Gastroesophageal sphincter (tissue), 4 donors: Measurements from ENCODE around the gene KAT7. TPM values are rescaled to one million over a fixed set of nuclear protein-coding genes. Genes with fewer than 3 reads are reported as not detected.

Source experiments
- ATAC-seq: fragments of 150-250 bp; one replicate; pipeline ENCODE4 v1.9.1; 2016; ENCODE audit warnings: mild to moderate bottlenecking, moderate library complexity
- H3K27ac ChIP-seq, 4 donors: fragments of 200-600 bp; sonication (generic) in 3 of 4; 1 replicate in 3 of 4; 2 replicates in 1 of 4; pipeline ENCODE4 v1.5.1; 2016 to 2019
- H3K27me3 ChIP-seq: fragments of 200-600 bp; sonication (generic); one replicate; pipeline ENCODE4 v1.5.1; 2019
- H3K36me3 ChIP-seq, 2 donors: fragments of 200-600 bp; sonication (generic); one replicate each; pipeline ENCODE4 v1.5.1; 2019; ENCODE audit warnings: control low read depth in 1 of 2
- H3K4me1 ChIP-seq, 3 donors: fragments of 200-600 bp; sonication (generic); 1 replicate in 2 of 3; 2 replicates in 1 of 3; pipeline ENCODE4 v1.5.1; 2016 to 2019; ENCODE audit warnings: control low read depth in 2 of 3
- H3K4me3 ChIP-seq, 2 donors: fragments of 200-600 bp; sonication (generic); one replicate each; pipeline ENCODE4 v1.5.1; 2019; ENCODE audit warnings: mild to moderate bottlenecking in 1 of 2, moderate library complexity in 1 of 2
- H3K9me3 ChIP-seq, 3 donors: fragments of 200-600 bp; sonication (generic); one replicate each; pipeline ENCODE4 v1.5.1; 2017 to 2019; ENCODE audit warnings: control low read depth in 2 of 3
- EP300 ChIP-seq: sonication (generic); formaldehyde crosslinking; IDR thresholded peaks from one replicate; pipeline ENCODE4 v1.6.1; 2017; ENCODE audit warnings: antibody characterized with exemption, mild to moderate bottlenecking
- POLR2A ChIP-seq, 2 donors: fragments of 450-650 bp; IDR thresholded peaks; one replicate each; pipeline ENCODE4 v1.6.1; 2017; ENCODE audit warnings: antibody characterized with exemption in 2 of 2, mild to moderate bottlenecking in 2 of 2, moderate library complexity in 1 of 2
- POLR2AphosphoS5 ChIP-seq: sonication (generic); formaldehyde crosslinking; IDR thresholded peaks from one replicate; pipeline ENCODE4 v1.6.1; 2017; ENCODE audit warnings: antibody characterized with exemption
- WGBS, 2 donors: methylation state at CpG; one replicate each; pipeline ENCODE4 v1.1.5; 2018; ENCODE audit warnings: low coverage in 1 of 2; 5-methylcytosine and 5-hydroxymethylcytosine counted together
- total RNA-seq, 4 donors: library from RNA; depleted of rRNA; stranded (reverse); fragments of >200 nt; gene quantifications; one replicate each; pipeline ENCODE4 v1.1.0, GENCODE V29; 2016
- TF ChIP-seq, protein P1 (sequence below), 4 experiments: fragments of 200-600 bp in 2 of 4; fragments of 450-650 bp in 2 of 4; sonication (generic) in 1 of 4; IDR thresholded peaks; one replicate each; pipeline ENCODE4 v1.5.1; 2017 to 2019; ENCODE audit warnings: antibody characterized with exemption in 4 of 4, mild to moderate bottlenecking in 2 of 4, moderate library complexity in 2 of 4

The KAT7 gene
- total RNA-seq, 4 donors from 2014 or later = 37.7 to 54.1 (median 46.1) TPM

DNA sequence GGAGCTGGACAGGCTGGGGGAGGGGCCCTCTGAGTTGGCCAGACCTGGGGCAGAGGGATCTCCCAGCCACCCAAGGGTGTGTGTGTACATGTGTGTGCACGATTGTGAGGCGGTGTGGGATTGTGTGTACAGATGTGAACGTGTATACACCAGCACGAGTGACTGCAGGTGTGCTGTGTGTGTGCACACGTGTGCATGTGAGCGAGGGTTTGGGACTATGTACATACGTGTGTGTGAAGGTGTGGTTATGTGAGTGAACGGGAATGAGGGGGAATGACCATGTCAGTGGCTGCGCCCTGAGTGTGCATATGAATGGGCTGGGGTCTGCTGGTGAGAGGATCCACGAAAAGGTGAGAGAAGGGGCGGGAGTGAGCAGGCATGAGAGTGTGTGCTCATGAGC, 81.8 kb downstream of the KAT7 start:
- ATAC-seq = no peak
- Histone ChIP-seq H3K4me3 (no peak overlapping the region), H3K9me3 (no peaks in the 10 kb centered on the region), H3K36me3 (no peaks in the 10 kb centered on the region), H3K4me1 (no peaks in the 10 kb centered on the region), H3K27me3 (peaks cover 44% of the 10 kb centered on the region), H3K27ac (no peak overlapping the region)
- WGBS, 2 donors = 82 to 90% methylated on average over 8 to 11 of the region's 11 CpGs
- TF ChIP-seq POLR2A (IDR thresholded peaks at IDR 0.05) (no peak), EP300 (no peak), POLR2AphosphoS5 (no peak)
- TF ChIP-seq, protein P1, sequence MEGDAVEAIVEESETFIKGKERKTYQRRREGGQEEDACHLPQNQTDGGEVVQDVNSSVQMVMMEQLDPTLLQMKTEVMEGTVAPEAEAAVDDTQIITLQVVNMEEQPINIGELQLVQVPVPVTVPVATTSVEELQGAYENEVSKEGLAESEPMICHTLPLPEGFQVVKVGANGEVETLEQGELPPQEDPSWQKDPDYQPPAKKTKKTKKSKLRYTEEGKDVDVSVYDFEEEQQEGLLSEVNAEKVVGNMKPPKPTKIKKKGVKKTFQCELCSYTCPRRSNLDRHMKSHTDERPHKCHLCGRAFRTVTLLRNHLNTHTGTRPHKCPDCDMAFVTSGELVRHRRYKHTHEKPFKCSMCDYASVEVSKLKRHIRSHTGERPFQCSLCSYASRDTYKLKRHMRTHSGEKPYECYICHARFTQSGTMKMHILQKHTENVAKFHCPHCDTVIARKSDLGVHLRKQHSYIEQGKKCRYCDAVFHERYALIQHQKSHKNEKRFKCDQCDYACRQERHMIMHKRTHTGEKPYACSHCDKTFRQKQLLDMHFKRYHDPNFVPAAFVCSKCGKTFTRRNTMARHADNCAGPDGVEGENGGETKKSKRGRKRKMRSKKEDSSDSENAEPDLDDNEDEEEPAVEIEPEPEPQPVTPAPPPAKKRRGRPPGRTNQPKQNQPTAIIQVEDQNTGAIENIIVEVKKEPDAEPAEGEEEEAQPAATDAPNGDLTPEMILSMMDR (IDR thresholded peaks at IDR 0.05) = no peak

- ATAC-seq = no peak
- 68 to 73% methylated on average over 2 to 3 of the region's 7 CpGs for WGBS, 2 donors
- TF ChIP-seq EP300 (no peak), POLR2AphosphoS5 (no peak), POLR2A (IDR thresholded peaks at IDR 0.05) (no peak)
- TF ChIP-seq, protein P1 (IDR thresholded peaks at IDR 0.05) = no peak
- H3K4me1 ChIP-seq = no peaks in the 10 kb centered on the region
- no peaks in the 10 kb centered on the region for H3K36me3 ChIP-seq
- peaks cover 50% of the 10 kb centered on the region for H3K27me3 ChIP-seq
- no peak overlapping the region for H3K27ac ChIP-seq
- H3K9me3 ChIP-seq = no peaks in the 10 kb centered on the region
- H3K4me3 ChIP-seq = no peak overlapping the region
These were observed 82.7 kb downstream of the KAT7 start for GRCh38 chr17:49871211-49871610.

DNA sequence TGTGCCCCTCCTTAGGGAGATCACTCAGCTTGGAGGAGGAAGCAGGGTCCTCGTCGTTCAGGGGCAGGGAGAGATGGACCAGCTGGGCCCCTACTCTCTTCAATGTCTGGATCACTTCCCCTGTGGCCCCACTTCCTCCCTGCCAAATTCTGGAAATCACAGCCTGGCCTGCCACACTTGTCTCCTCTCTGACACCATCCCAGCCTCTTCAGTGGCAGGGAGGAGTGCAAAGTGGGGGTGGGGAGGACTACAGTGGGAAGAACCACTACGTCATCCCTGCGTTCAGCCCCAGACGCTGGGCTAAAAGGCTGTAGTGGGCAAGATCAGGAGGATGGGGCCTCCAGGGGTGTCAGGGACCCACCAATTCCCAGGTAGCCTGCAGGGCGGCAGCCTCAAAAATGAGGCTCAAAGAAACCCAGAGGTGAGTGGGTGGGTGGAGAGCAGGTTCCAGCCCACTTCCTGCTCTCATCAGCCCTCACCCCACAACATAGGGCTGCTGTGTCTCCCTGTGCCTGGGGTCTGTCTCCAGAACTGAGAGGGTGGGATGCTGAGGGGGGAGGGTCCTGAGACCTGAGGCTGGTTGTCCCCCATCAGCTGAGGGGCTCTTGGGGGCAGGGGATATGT, 84.4 kb downstream of the KAT7 start:
- Histone ChIP-seq H3K4me1 (no peaks in the 10 kb centered on the region), H3K4me3 (no peak overlapping the region), H3K27me3 (peaks cover 54% of the 10 kb centered on the region), H3K36me3 (no peaks in the 10 kb centered on the region), H3K9me3 (no peaks in the 10 kb centered on the region), H3K27ac (no peak overlapping the region)
- no peak for ATAC-seq
- WGBS, 2 donors = no CpG with 5 or more reads among the region's 6 CpGs
- no peak for TF ChIP-seq EP300
- TF ChIP-seq POLR2A (IDR thresholded peaks at IDR 0.05) = no peak
- TF ChIP-seq, protein P1 (IDR thresholded peaks at IDR 0.05) = no peak
- no peak for TF ChIP-seq POLR2AphosphoS5

GRCh38 chr17:49873466-49873865, 85.0 kb downstream of the KAT7 start:
- Histone ChIP-seq H3K27me3 (peaks cover 59% of the 10 kb centered on the region), H3K4me3 (no peak overlapping the region), H3K4me1 (no peaks in the 10 kb centered on the region), H3K27ac (no peak overlapping the region), H3K9me3 (no peaks in the 10 kb centered on the region), H3K36me3 (no peaks in the 10 kb centered on the region)
- TF ChIP-seq POLR2A (IDR thresholded peaks at IDR 0.05) = no peak
- TF ChIP-seq EP300 = no peak
- 63 to 100% methylated on average over 1 to 4 of the region's 6 CpGs for WGBS, 2 donors
- no peak for ATAC-seq

DNA sequence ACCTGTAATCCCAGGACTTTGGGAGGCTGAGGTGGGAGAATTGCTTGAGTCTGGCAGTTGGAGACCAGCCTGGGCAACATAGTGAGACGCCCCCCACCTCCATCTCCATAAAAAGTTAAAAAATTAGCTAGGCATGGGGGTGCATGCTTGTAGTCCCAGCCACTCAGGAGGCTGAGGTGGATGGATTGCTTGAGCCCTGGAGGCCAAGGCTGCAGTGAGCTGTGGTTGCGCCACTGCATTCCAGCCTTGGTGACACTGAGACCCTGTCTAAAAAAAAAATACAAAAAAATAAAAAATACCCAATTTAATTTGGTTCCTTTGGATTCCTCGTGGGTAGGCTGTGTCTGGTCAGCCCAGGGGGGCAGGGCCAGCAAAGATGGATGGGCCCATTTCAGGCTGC, 85.4 kb downstream of the KAT7 start:
- TF ChIP-seq POLR2A (IDR thresholded peaks at IDR 0.05) (no peak), EP300 (no peak), POLR2AphosphoS5 (no peak)
- TF ChIP-seq, protein P1 (IDR thresholded peaks at IDR 0.05) = no peak
- 50 to 80% methylated on average over 1 of the region's 3 CpGs for WGBS, 2 donors
- Histone ChIP-seq H3K27ac (no peak overlapping the region), H3K4me3 (no peak overlapping the region), H3K27me3 (peaks cover 59% of the 10 kb centered on the region), H3K9me3 (no peaks in the 10 kb centered on the region), H3K36me3 (no peaks in the 10 kb centered on the region), H3K4me1 (no peaks in the 10 kb centered on the region)
- no peak for ATAC-seq
